SK-N-MC (cell line): Measurements from ENCODE around the gene KRT71.

Experiments
- EZH2 ChIP-seq: fragments of 200-600 bp; sonication (generic); IDR thresholded peaks from one replicate; pipeline ENCODE4 v1.6.1; 2017; ENCODE audit warnings: antibody characterized with exemption
- FOXP2 ChIP-seq: optimal IDR thresholded peaks from 2 replicates; pipeline ENCODE3; 2011; ENCODE audit warnings: mild to moderate bottlenecking, moderate library complexity; ENCODE audit not compliant: insufficient read depth; ENCODE audit errors: extremely low read length, control extremely low read depth
- POLR2AphosphoS5 ChIP-seq: IDR thresholded peaks from 2 replicates; pipeline ENCODE4 v1.6.1; 2012; ENCODE audit warnings: mild to moderate bottlenecking, low read depth, low read length, borderline replicate concordance

DNA sequence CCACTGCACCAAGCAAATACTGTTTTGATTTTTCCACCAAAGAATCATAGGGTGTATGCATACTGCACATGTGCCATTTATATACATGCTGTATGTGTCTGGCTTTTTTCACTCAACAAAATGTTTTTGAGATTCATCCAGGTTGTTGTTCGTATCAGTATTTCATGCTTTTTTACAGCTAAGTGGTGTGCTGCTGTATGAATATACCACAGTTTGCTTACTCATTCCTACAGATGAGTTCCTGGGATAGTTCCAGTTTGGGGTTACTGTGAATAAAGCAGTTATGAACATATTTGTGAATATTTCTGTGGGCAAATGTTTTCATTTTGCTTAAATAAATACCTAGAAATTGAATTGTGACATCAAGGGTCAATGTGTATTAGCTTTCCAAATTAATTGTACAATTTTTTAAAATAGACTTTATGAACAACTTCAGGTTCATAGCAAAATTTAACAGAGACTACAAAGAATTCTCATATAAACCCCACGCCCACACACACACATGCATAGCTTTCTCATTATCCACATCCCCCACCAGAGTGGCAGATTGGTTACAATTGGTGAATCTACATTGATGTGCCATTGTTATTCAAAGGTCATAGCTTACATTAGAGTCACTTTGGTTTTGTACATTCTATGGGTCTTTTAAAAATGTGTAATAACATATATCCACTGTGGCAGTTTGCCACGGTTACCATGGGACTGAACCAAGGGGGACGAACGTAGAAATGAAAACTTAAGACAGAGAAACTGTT lies 53.0 kb downstream of the KRT71 start:
- no peak for TF ChIP-seq POLR2AphosphoS5
- no peak for TF ChIP-seq EZH2
- no peak for TF ChIP-seq FOXP2
